KOPT-K1 (cell line): ENCODE results near the gene RPIA.
"Not testable (repeated sequence)": the region's sequence is repeated elsewhere in the genome, so short reads cannot be mapped to it uniquely, and the experiment has no call there.

ENCODE experiments used
- H3K27ac ChIP-seq: fragments of 200-600 bp; sonication (generic); 2 replicates; pipeline ENCODE4 v1.5.1; 2016; ENCODE audit warnings: antibody characterized with exemption, mild to moderate bottlenecking, low read depth, low read length; ENCODE audit not compliant: poor library complexity, severe bottlenecking
- H3K36me3 ChIP-seq: fragments of 200-600 bp; sonication (generic); 2 replicates; pipeline ENCODE4 v1.5.1; 2017; ENCODE audit warnings: antibody characterized with exemption, mild to moderate bottlenecking, low read length, moderate library complexity; ENCODE audit not compliant: insufficient read depth
- H3K9me3 ChIP-seq: fragments of 200-600 bp; sonication (generic); 2 replicates; pipeline ENCODE4 v1.5.1; 2017; ENCODE audit warnings: antibody characterized with exemption, low read length, mild to moderate bottlenecking; ENCODE audit not compliant: insufficient read depth, poor library complexity, severe bottlenecking

RPIA gene

DNA sequence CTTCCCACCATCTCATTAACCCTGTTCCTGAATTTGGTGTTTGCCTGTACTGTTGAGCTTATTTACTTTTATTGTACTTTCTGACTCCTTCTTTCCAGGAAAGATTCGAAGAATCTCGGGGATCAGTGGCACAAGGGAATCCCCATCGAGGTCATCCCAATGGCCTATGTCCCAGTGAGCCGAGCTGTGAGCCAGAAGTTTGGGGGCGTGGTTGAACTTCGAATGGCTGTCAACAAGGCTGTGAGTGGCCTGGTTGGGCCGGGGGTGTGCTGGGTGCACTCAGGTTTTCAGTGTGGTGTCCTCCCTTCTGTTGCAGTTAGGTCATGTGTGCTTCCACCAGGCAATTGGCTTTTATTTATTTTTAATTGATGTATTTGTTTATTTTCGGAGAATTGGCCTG is 45.0 kb downstream of the RPIA start:
- Histone ChIP-seq H3K9me3 (no peaks in the 10 kb centered on the region), H3K36me3 (peaks cover 67% of the 10 kb centered on the region), H3K27ac (no peak overlapping the region)

DNA sequence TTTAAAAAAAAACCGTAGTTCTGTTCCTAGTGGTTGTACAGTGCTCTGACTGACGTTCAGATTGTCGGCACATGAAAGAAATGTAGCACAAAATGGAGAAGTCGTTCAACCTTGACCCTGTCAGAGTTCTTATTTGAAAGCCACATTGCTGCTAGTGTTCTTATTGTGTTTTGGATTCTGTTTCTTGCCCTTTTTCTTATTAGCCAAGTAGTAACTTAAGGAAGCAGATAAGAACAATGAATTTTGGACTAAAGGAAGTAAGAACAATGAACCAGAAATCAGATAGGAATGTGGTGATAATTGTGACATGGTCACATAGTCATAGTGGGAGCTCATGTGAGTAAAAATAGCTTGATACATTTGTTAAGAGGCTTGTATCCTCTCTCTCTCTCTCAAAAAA is 45.9 kb downstream of the RPIA start:
- Histone ChIP-seq H3K36me3 (peaks cover 76% of the 10 kb centered on the region), H3K27ac (no peak overlapping the region), H3K9me3 (no peaks in the 10 kb centered on the region)

DNA sequence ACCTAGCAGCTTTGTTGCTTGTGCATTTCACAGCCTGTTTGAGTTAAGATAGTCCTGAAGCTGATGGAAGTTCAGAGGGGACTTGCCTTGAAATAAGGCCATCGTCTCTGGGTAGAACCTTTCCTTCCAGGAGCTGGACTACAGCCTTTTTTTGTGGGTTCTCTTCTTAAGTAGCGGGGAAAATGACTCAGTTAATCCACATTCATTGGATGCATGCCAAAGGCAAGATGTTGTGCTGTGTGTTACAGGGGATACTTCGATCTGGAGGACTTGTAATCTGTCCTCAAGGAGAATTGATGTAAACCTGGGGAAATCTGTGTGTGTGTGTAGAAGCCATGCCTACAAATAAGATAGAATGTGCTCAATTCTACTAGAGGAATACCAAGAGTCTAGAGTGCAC is 46.8 kb downstream of the RPIA start:
- Histone ChIP-seq H3K27ac (no peak overlapping the region), H3K9me3 (peaks cover 4% of the 10 kb centered on the region), H3K36me3 (peaks cover 85% of the 10 kb centered on the region)

- Histone ChIP-seq H3K27ac (no peak overlapping the region), H3K9me3 (peaks cover 23% of the 10 kb centered on the region), H3K36me3 (peaks cover 89% of the 10 kb centered on the region)
Measured at GRCh38 chr2:88739985-88740600, 48.6 kb downstream of the RPIA start.

DNA sequence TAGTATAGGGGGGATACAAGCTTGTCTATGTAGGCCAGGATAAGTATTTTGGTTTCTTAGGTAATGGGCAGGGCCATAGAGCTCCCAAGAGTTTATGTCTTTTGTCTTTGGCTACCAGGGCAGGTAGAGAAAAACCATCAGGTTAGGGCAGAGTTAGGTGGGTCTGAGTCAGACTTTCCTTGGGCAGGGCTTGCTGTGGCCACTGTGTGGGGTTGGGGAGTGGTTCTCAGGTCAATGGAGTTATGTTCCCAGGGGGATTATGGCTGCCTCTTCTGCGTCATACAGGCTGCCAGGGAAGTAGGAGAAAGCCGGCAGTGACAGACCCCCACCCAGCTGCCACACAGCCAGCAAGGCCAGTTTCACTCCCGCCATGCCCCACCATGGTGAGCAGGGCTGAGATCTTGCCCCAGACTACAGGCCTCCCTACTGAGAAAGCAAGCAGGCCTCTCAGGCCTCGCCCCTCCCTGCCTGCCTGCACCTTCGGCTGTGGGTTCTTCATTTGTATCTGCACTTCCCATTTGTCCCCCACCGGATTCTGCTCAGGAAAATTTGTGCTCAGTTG is 55.5 kb downstream of the RPIA start:
- Histone ChIP-seq H3K9me3 (peaks cover 36% of the 10 kb centered on the region), H3K36me3 (peaks cover 90% of the 10 kb centered on the region), H3K27ac (no peak overlapping the region)

- H3K27ac ChIP-seq = no peak overlapping the region
- peaks cover 90% of the 10 kb centered on the region for H3K36me3 ChIP-seq
Measured at GRCh38 chr2:88747990-88748389, 56.5 kb downstream of the RPIA start.

DNA sequence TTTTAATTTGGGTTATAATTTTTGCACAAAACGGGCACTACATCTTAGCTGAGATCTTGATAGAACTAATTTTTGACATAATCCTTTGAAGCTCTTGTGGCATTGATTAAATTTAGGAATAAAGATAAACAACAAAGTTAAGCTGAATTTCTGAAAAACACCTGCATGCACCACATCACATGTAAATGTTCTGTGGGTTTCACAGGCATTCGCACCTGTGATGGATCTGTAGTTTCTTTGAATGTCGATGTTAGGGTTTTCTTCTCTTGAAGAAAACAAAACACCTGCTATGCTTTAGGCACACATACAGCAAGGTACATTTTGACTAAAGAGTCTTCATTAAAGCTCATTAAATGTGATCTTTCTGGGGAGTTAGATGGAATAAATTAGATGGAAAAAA is 60.3 kb downstream of the RPIA start:
- H3K36me3 ChIP-seq = peaks cover 61% of the 10 kb centered on the region
- peak overlapping the region; percentile 15 for H3K27ac ChIP-seq
- H3K9me3 ChIP-seq = no peaks in the 10 kb centered on the region

More at GRCh38 chr2:88747990-88748389, 56.5 kb downstream of the RPIA start:
- H3K9me3 ChIP-seq = peaks cover 33% of the 10 kb centered on the region

DNA sequence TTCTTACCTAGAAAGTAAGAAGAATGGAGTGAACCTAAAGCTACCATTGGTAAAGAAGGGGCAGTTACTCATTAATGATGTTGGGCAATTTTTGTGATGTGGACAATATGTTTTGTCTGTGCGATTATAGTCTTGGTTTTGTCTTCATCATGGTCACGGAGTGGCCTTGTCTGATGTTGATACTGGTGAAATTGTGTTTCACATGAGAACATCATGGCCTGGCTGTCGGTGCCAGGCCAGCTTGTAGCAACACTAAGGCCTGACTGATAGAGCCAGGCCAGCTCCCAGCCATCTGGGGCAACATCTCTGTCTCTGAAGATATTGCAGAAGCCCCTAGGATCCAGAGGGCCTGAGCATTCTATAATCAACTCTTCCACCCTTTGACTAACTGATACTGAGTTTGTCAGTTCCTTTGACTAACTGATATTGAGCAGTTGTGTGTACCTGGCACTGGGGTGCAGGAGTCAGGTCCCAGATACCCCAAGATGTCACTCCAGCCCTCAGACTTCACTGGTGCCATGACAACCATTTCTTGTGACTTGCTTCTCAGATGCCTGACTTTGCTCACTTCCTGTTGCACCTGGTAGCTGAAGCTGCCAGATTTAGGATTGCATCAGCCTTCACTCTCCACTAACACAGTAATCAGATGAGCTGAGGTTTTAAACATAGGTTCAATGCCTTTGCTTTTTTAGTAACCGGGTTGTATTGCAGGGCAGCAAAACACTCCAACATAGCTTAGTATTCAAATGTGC is 62.5 kb downstream of the RPIA start:
- peaks cover 39% of the 10 kb centered on the region for H3K36me3 ChIP-seq
- H3K27ac ChIP-seq = peak overlapping the region; percentile 58

DNA sequence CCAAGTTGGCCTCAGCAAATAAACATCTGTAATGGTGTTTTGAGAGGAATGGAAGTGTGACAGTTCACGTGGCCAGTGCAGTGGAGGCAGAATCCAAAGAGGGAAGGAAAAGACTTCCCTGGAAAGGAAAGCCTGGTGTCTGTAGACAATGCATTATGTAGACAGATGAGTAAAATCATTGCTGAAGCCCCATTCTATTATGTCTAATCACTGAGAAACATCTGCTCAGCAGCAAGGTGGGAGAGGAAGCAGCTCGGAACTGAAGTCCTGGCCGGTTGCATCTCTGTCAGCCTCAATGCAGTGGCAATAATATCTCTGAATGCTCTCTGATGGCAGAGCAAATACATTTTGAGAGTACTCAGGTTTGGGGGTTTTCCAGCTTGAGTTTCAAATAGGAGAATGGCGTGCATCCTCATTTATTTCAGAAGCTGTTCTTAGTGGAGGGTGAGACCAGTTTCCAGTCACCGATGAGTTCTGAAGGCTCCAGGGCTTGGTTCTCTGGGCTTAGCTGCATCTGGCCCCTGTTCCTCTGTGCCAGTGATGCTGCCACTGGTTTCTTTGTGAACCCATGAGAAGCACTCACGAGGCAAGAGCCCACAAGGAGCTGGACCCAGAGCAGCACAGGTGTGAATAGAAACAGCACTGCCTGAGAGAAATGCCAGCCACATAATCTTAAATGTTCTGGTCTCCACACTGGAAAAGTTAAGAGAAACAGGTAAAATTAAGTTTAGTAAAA is 63.3 kb downstream of the RPIA start:
- H3K9me3 ChIP-seq = peaks cover 21% of the 10 kb centered on the region
- peaks cover 32% of the 10 kb centered on the region for H3K36me3 ChIP-seq
- H3K27ac ChIP-seq = peak overlapping the region; percentile 58

More for the DNA sequence above, 62.5 kb downstream of the RPIA start:
- H3K9me3 ChIP-seq = peaks cover 14% of the 10 kb centered on the region

DNA sequence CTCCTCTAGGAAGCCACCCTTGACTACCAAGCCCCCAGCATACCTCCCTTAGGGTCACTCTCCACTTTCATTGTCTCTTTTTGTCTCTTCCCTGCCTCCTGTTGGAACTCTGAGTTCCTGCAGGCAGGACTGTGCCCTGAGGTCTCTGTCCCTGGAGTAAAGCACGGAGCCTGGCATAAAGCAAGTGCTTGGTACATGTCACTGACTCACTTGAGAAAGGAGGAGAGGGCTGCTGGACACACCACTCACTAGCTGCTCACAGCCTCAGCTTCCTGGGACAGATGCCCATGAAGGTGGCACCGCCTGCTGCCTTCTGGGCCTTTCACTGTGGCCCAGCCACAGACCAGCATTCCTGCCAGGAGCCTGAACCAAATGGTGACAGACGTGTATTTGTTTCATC is 64.4 kb downstream of the RPIA start:
- Histone ChIP-seq H3K27ac (no peak overlapping the region), H3K36me3 (peaks cover 23% of the 10 kb centered on the region), H3K9me3 (peaks cover 21% of the 10 kb centered on the region)

- peaks cover 21% of the 10 kb centered on the region for H3K9me3 ChIP-seq
- H3K27ac ChIP-seq = no peak overlapping the region
- H3K36me3 ChIP-seq = peaks cover 18% of the 10 kb centered on the region
Measured at GRCh38 chr2:88757025-88757424, 65.6 kb downstream of the RPIA start.

DNA sequence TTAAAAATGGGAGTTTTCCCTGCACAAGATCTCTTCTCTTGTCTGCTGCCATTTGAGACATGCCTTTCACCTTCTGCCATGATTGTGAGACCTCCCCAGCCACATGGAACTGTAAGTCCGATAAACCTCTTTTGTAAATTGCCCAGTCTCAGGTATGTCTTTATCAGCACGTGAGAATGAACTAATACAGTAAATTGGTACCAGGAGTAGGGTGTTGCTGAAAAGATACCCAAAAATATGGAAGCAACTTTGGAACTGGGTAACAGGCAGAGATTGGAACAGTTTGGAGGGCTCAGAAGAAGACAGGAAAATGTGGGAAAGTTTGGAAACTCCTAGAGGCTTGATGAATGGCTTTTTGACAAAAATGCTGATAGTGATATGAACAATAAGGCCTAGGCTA is 67.2 kb downstream of the RPIA start:
- H3K27ac ChIP-seq, H3K36me3 ChIP-seq: not testable (repeated sequence)
- peaks cover 21% of the 10 kb centered on the region for H3K9me3 ChIP-seq

GRCh38 chr2:88760819-88761598 is 69.5 kb downstream of the RPIA start:
- H3K27ac ChIP-seq = no peak overlapping the region
- H3K9me3 ChIP-seq = peaks cover 33% of the 10 kb centered on the region
- no peaks in the 10 kb centered on the region for H3K36me3 ChIP-seq

DNA sequence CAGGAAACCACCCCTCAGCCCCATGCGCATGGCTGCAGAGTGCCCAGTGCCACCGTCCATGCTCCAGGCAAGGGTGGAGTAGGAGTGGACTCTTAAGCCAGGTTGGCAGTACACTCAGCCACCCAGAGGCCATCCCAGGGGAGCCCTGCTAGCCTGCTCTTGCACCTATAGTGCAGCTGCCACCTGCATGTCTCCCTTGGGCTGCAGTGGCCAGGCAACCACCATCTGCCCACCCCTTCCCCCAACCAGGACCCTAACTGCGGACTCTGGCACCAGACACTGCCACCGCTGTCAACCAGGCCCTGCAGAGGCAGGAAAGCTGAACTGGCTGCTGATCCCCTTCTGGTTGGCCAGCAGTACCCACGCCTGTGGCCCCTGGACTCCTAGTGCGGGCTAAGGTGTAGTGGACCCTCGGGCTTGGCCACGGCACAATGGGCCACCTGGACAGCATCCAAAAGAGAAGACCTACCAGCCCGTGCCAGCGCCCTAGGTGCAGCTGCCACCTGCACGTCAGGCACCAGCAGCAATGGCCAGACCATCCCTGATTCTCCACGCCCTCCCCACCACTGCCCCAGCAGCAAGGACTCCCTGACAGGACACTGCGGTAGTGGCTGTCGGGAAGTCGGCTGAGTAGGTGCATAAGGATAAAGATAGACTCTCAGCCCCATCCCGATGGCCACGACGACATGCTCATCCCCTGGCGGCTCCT is 72.8 kb downstream of the RPIA start:
- Histone ChIP-seq H3K9me3 (peaks cover 16% of the 10 kb centered on the region), H3K36me3 (no peaks in the 10 kb centered on the region), H3K27ac (no peak overlapping the region)
